Suppressor macrophage (primary cell): ENCODE measurements around the gene KLHL17.
"Not testable (repeated sequence)": the region's sequence is repeated elsewhere in the genome, so short reads cannot be mapped to it uniquely, and the experiment has no call there.

Experiments
- DNase-seq, 4 experiments: peaks; one replicate each; pipeline ENCODE4 v3.0.0-alpha.2; 2020 to 2022

The KLHL17 gene

DNA sequence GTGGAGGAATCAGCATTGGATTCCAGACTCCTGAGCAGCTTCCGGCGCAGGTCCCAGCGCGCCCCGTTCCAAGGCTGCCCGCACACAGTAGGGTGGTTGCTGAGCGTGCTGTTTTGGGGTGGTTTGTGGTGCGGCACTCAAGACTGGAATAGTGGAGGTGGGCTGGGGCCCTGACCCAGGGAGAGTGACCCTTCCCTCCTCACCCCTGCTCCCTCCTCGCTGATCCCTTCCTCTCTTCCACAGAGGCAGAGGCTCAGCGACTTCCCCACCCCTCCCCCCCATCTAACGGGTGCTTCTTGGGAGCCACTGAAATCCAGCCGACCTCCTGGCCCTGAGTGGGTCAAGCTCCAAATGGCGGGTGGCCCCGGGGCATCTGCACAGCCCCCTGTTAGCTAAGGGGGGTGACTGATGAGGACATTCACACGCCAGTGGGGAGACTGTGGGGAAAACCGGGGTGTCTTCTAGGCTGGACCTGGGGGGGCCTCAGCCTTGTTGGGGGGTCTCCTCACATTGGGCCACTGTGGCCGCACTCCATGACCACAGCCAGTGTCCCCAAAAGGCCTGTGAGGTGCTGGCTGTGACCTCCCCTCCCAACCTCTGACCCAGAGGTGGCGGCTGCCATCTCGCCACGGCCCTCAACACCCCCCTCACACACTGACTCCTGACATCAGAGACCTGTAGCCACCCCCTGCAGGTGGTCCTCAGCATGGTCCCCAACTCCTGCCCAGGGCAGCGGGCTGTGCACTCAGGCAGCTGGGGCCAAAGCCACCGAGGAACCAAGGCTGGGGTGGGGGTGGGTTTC, 43.4 kb downstream of the KLHL17 start:
- no peak for DNase-seq

DNA sequence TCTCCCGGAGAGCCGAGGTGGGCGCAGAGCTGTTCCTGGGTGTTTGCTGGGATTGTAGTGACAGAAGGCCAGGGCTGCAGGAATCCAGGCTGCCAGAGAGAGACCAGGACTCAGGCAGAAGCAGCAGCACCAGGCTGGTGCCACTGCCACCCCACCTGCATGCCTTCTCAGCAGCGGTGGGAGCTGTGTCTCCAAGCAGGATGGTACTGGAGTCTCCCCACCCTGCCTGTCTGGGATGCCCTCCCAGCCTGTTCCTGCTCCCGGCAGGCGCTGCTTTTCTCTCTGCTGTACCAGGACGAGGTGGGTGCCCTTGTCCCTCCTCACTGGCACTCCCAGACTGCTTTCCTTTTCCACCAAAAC, 44.0 kb downstream of the KLHL17 start:
- DNase-seq, result no peak

DNA sequence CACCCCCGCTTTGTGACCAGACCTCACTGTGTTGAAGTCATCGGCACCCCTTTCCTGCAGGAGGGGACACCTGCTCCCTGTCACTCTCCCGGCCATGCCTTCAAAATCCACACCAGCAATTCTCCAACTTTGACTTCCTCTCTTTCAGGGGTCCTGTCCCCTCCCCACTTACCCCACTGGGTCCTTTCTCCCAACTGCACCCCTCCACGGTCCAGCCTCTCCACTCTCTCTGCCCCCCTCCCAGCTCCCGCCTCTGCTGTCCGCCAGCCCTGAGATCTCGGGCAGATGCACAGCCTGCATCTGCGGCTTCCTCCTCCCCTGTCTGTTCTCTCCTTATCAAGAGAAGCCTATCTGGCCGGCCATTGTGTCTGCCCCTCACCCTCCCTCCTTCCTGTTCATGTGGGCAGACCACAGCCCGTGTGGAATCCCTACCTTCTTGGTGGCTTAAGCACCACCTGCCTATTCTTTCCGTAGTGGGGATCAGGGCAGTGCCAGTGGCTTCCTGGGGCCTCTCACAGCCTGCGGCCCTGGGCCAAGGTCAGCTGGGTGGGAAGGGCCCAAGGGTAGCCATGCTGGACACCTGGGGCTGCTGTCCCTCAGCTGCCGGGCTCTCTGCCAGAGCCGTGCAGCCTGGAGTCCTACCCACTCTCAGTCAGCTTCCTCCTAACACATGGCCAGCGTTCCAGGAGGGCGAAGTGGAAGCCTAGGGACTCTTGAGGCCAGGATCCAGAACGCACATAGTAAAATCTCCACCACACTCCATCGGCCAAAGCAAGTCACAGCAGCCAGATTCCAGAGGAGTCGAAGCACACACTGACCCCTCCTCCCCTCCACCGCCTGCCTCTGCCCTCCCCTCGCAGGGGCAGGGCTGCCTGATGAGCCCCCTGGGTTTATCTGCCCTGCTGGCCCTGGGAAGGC, 44.7 kb downstream of the KLHL17 start:
- DNase-seq, result peak; percentile 37 to 69 (median 60)

DNA sequence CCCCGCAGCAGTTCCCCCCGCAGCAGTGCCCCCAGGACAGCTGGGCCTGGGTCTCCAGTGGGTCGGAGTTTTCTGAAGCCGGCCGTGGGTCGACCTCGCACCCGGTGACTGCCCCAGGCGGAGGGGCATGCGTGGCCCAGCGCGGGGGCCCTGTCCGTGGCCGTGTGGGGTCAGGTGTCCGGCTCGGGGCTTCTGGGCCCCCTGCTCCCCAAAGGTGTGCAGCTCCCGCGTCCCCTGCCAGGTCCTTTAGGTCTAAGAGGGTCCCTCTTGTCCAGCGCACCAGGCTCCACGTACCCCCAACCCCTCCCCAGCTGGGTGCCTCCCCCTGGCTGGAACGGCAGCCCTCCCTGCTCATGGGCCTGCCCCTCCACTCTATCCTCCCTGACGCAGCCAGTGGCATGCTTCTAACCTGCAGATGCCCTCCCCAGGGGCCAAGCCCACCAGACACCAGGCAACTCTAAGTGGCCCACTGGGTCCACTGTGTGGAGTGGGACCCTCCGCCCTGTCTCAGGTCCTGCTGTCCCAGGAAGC, 45.5 kb downstream of the KLHL17 start:
- DNase-seq, result no peak

DNA sequence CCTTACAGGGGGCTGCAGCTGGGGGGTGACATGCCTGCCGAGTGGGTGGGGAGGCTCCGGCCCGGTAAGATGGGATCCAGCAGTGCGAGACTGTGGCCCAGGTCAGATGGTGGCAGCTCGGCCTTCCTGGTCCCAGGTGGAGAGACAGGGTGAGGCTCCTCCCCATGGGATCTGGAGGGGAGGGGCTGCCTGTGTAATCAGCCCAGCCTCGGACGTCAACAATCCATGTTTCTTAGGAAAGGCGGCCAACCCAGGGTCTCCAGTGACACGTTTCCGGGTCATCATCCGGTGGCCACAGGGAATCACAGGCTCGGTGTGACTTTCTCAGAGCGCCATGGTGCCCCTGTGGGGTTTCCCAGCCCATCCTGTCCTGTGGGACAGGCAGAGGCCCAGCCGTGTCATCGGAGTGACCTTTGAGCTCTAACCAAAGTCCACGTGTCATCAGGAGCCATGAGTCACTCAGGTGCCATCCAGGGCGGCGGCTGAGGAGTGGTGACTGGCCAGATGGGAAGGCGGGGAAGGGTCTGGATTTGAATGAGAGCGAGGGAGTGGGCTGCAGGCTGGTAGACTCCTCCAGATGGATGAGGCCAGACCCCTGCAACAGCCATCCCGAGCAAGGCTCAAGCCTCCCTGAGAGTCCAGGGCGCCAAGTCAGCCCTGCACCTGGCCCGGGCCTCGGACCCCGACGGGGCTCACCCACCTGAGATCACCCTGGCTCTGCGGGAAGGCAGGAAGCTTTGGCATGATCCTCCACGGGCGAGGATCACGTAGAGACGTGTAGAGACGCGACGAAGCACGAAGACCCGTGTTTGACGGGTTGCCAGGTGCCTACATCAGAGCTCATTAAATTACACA, 46.1 kb downstream of the KLHL17 start:
- no peak for DNase-seq

DNA sequence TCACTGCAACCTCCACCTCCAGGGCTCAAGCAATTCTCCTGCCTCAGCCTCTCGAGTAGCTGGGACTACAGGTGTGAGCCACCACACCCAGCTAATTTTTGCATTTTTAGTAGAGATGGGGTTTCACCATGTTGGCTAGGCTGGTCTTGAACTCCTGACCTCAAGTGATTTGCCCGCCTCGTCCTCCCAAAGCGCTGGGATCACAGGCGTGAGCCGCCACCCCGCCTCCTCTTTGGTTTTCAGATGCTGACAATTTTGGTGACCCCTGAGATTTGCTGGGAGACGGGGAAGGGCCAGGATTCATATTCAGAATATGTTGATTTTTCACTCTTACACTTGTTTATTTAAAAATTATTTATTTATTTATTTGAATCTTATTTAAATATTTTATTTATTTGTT, 49.7 kb downstream of the KLHL17 start:
- DNase-seq, result not testable (repeated sequence)

DNA sequence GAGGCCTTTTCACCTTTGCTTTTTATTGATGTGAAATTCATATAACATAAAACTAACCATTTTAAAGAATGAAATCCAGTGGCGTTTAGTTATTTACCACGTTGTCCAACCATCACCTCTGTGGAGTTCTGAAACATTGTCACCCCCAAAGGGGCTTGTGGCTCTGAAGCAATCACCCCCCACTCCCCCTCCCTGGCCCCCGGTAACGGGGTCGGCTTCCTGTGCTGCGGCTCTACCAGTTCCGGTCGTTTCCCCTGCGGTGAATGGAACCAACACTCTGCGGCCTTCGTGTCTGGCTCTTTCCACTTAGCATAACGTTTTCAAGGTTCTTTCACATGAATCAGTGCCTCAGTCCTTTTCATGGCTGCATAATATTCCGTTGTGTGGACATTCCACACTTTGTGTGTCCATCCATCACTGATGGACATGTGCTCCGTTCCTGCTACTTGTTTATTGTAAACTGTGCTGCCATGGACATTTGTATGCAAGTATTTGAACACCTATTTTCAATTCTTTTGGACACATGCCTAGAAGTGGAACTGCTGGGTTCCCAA, 51.1 kb downstream of the KLHL17 start:
- DNase-seq, result no peak

DNA sequence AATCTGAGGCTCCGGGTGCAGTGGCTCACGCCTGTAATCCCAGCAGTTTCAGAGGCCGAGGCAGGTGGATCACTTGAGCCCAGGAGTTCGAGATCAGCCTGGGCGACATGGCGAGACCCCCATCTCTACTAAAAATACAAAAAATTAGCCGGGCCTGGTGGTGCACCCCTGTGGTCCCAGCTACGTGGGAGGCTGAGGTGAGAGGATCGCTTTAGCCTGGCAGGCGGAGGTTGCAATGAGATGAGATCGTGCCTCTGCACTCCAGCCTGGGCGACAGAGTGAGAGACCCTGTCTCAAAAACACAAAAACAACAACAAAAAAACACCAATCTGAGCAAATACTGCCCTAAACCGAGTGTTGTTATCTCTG, 52.3 kb downstream of the KLHL17 start:
- not testable (repeated sequence) for DNase-seq

DNA sequence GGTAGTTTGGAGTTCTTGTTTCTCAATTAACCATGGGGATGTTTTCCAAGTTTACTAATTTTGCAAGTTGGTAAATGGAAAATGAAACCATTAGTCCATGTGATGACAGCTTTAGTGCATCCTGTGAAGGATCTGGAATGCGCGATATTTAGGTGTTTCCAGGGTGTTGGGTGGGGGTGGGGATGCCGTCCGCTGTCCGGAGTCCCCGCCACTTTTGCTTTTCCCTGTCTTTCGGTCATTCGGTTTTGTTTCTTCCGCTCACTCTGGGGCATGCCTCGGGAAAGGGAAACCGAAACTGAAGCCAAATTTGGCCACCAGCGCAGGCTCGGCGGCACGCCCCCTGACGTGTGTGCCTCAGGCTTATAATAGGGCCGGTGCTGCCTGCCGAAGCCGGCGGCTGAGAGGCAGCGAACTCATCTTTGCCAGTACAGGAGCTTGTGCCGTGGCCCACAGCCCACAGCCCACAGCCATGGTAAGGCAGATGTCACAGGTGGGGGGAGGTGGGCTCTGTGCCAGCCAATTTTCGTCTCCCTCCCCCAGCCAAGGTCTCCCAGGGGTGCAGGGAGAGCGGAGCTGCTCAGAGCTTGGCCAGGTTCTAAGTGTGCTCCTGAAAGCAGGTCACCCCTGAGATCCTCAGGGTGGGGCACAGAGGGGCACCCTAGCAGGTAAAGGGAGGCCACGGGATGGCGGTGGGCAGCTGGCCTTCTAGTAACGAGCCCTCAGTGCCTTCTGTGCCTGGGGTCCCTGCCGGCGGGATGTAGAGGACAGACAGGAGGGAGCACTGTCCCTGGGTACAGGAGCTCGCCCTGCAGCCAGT, 52.9 kb downstream of the KLHL17 start, which contains the start of gene ISG15:
Gene ISG15, plus strand, starts transcription at position 393 of the 817 bp plus-strand sequence. Its CDS starts 77 bp downstream, at position 470.
- DNase-seq, result peak; percentile 91 to 95 (median 93)

DNA sequence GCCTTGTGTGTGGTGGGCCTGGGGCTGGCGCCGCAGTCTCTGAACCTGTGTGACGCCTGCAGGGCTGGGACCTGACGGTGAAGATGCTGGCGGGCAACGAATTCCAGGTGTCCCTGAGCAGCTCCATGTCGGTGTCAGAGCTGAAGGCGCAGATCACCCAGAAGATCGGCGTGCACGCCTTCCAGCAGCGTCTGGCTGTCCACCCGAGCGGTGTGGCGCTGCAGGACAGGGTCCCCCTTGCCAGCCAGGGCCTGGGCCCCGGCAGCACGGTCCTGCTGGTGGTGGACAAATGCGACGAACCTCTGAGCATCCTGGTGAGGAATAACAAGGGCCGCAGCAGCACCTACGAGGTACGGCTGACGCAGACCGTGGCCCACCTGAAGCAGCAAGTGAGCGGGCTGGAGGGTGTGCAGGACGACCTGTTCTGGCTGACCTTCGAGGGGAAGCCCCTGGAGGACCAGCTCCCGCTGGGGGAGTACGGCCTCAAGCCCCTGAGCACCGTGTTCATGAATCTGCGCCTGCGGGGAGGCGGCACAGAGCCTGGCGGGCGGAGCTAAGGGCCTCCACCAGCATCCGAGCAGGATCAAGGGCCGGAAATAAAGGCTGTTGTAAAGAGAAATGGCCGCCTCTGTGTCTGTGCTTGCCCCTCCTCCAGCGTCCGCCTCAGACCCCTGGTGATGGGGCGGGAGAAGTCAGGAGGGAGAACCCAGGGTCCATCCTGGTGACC, 53.7 kb downstream of the KLHL17 start:
- no peak for DNase-seq

DNA sequence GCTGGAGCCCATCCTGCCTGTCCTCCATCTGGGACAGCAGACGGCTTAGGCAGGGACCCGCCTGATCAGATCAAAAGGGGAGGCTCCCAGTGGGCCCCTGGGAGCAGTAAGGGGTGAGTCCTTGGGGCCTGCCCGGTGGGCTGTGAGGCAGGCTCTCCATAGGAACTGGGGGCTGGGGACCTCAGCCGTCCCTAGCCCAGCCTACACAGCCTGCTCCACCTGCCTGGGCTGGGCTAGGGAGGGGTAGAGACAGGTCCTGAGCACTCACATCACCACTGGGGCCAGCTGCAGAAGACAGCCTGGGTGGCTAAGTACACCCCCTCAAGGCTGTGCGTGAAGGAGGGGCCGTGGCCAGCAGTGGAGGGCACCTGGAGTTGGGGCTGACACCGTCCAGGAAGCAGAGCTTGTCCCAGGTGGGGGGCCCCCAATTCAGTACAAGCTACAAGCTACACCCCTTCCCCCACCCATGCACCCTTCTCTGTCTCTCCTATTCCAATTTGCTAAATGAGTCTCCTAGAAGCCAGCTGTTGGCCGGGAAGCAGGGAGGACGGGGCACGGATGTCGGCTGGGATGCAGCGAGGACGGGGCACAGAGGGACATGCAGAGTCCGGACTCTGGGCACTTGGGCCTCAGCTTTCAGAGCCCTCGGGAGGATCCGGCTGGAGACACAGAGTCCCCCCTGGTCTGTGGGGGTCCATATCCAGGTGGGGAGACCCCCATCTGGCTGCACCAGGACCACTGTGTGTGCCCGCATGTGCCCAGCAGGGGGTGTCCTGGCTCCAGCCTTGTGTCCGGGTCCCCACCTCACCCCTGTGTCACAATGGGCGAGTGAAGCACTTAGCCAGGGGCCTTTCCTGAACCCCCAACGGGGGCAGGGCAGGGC, 54.7 kb downstream of the KLHL17 start:
- DNase-seq, result peak in 1 of 4 experiments; percentile 43
